SK-N-SH treated with all-trans-retinoic acid at 6 μM for 48 hours (cell line): ENCODE data around the gene ATP5F1B.

Source experiments
- ATAC-seq: fragments of 200-7000 bp; cut with Tn5 transposase; 3 replicates; pipeline ENCODE4 v1.9.1; 2020; ENCODE audit warnings: mild to moderate bottlenecking, moderate library complexity
- ARNTL ChIP-seq: fragments of 450-650 bp; formaldehyde crosslinking; IDR thresholded peaks from 2 replicates; pipeline ENCODE4 v1.5.0; 2020; ENCODE audit warnings: low read depth, mild to moderate bottlenecking, moderate library complexity, borderline replicate concordance
- BACH2 ChIP-seq: fragments of 250-450 bp; sonication (Bioruptor Pico); IDR thresholded peaks from 2 replicates; pipeline ENCODE4 v1.9.0; 2021; ENCODE audit warnings: mild to moderate bottlenecking, borderline replicate concordance
- CSDC2 ChIP-seq: fragments of 250-450 bp; sonication (Bioruptor Pico); IDR thresholded peaks from 2 replicates; pipeline ENCODE4 v1.5.0; 2020; ENCODE audit warnings: mild to moderate bottlenecking, moderate library complexity
- ESRRG ChIP-seq: fragments of 250-450 bp; sonication (Bioruptor Pico); IDR thresholded peaks from 2 replicates; pipeline ENCODE4 v1.6.1; 2021; ENCODE audit warnings: mild to moderate bottlenecking
- GLIS3 ChIP-seq: fragments of 250-450 bp; sonication (Bioruptor Pico); IDR thresholded peaks from 2 replicates; pipeline ENCODE4 v1.5.0; 2020; ENCODE audit warnings: mild to moderate bottlenecking, moderate library complexity
- ISL1 ChIP-seq: fragments of 250-450 bp; sonication (Bioruptor Pico); IDR thresholded peaks from 2 replicates; pipeline ENCODE4 v2.1.2; 2022; ENCODE audit warnings: mild to moderate bottlenecking, moderate library complexity
- OSR1 ChIP-seq: fragments of 250-450 bp; sonication (Bioruptor Pico); IDR thresholded peaks from 2 replicates; pipeline ENCODE4 v1.8.0; 2022; ENCODE audit warnings: moderate library complexity, mild to moderate bottlenecking, inconsistent platforms
- PPARA ChIP-seq: fragments of 250-450 bp; sonication (Bioruptor Pico); IDR thresholded peaks from 2 replicates; pipeline ENCODE4 v1.5.0; 2020; ENCODE audit warnings: mild to moderate bottlenecking, borderline replicate concordance
- RARB ChIP-seq: fragments of 250-450 bp; sonication (Bioruptor Pico); IDR thresholded peaks from 2 replicates; pipeline ENCODE4 v1.8.0; 2021; ENCODE audit warnings: mild to moderate bottlenecking, moderate library complexity
- SNAI2 ChIP-seq: fragments of 250-450 bp; sonication (Bioruptor Pico); IDR thresholded peaks from 2 replicates; pipeline ENCODE4 v1.5.0; 2020; ENCODE audit warnings: mild to moderate bottlenecking, moderate library complexity
- TCF4 ChIP-seq: fragments of 250-450 bp; sonication (Bioruptor Pico); IDR thresholded peaks from 2 replicates; pipeline ENCODE4 v1.8.0; 2021; ENCODE audit warnings: mild to moderate bottlenecking, moderate library complexity, borderline replicate concordance
- TOX ChIP-seq: fragments of 250-450 bp; sonication (Bioruptor Pico); IDR thresholded peaks from 2 replicates; pipeline ENCODE4 v1.8.0; 2021; ENCODE audit warnings: mild to moderate bottlenecking, moderate library complexity, borderline replicate concordance
- ZC3H10 ChIP-seq: fragments of 250-450 bp; sonication (Bioruptor Pico); IDR thresholded peaks from 2 replicates; pipeline ENCODE4 v1.5.1; 2021; ENCODE audit warnings: mild to moderate bottlenecking, moderate library complexity
- ZFP3 ChIP-seq: fragments of 250-450 bp; sonication (Bioruptor Pico); IDR thresholded peaks from 2 replicates; pipeline ENCODE4 v1.5.0; 2020; ENCODE audit warnings: mild to moderate bottlenecking, moderate library complexity
- ZFP30 ChIP-seq: fragments of 450-650 bp; formaldehyde crosslinking; IDR thresholded peaks from 2 replicates; pipeline ENCODE4 v1.5.0; 2022; ENCODE audit warnings: mild to moderate bottlenecking, moderate library complexity
- ZNF70 ChIP-seq: fragments of 450-650 bp; formaldehyde crosslinking; IDR thresholded peaks from 2 replicates; pipeline ENCODE4 v1.5.0; 2020; ENCODE audit warnings: mild to moderate bottlenecking, moderate library complexity
- ZNF8 ChIP-seq: fragments of 450-650 bp; formaldehyde crosslinking; IDR thresholded peaks from 2 replicates; pipeline ENCODE4 v1.5.0; 2020; ENCODE audit warnings: mild to moderate bottlenecking, moderate library complexity
- TF ChIP-seq, protein P1 (sequence below): fragments of 250-450 bp; sonication (Bioruptor Pico); IDR thresholded peaks from 2 replicates; pipeline ENCODE4 v1.5.1; 2021; ENCODE audit warnings: mild to moderate bottlenecking, moderate library complexity
- TF ChIP-seq, protein P2 (sequence below): fragments of 250-450 bp; sonication (Bioruptor Pico); IDR thresholded peaks from 2 replicates; pipeline ENCODE4 v1.5.0; 2020; ENCODE audit warnings: mild to moderate bottlenecking, moderate library complexity
- TF ChIP-seq, protein P3 (sequence below): fragments of 250-450 bp; sonication (Bioruptor Pico); IDR thresholded peaks from 2 replicates; pipeline ENCODE4 v1.5.1; 2020; ENCODE audit warnings: low read depth, mild to moderate bottlenecking, moderate library complexity
- TF ChIP-seq, protein P4 (sequence below): fragments of 250-450 bp; sonication (Bioruptor Pico); IDR thresholded peaks from 2 replicates; pipeline ENCODE4 v1.8.0; 2021; ENCODE audit warnings: low read depth, mild to moderate bottlenecking, moderate library complexity, borderline replicate concordance

The ATP5F1B gene

DNA sequence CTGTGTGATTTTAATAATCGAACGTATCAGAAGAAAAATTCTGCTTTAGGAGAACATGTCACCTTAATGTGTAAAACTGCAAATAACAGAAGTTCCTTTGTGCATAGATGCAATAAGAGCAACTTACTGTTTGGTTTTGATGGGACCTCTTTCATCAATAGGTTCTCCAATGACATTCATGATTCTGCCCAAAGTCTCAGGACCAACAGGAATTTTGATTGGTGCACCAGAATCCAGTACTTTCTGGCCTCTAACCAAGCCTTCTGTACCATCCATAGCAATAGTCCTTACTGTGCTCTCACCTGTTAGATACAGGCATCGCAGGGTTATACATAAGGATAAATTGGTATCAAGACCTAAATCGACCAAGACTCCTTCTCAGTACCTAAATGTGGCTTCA is 1.1 kb downstream of the ATP5F1B start:
- ATAC-seq = no peak
- TF ChIP-seq ZC3H10 (no peak), ESRRG (CRISPR knock-in tag) (no peak), BACH2 (CRISPR knock-in tag) (no peak), ZFP3 (no peak), PPARA (CRISPR knock-in tag) (no peak), CSDC2 (no peak), ISL1 (CRISPR knock-in tag) (no peak), RARB (no peak), ZNF70 (no peak), OSR1 (CRISPR knock-in tag) (no peak), TOX (CRISPR knock-in tag) (no peak)
- TF ChIP-seq, protein P1, sequence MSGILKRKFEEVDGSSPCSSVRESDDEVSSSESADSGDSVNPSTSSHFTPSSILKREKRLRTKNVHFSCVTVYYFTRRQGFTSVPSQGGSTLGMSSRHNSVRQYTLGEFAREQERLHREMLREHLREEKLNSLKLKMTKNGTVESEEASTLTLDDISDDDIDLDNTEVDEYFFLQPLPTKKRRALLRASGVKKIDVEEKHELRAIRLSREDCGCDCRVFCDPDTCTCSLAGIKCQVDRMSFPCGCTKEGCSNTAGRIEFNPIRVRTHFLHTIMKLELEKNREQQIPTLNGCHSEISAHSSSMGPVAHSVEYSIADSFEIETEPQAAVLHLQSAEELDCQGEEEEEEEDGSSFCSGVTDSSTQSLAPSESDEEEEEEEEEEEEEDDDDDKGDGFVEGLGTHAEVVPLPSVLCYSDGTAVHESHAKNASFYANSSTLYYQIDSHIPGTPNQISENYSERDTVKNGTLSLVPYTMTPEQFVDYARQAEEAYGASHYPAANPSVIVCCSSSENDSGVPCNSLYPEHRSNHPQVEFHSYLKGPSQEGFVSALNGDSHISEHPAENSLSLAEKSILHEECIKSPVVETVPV (CRISPR knock-in tag) = no peak
- TF ChIP-seq, protein P2, sequence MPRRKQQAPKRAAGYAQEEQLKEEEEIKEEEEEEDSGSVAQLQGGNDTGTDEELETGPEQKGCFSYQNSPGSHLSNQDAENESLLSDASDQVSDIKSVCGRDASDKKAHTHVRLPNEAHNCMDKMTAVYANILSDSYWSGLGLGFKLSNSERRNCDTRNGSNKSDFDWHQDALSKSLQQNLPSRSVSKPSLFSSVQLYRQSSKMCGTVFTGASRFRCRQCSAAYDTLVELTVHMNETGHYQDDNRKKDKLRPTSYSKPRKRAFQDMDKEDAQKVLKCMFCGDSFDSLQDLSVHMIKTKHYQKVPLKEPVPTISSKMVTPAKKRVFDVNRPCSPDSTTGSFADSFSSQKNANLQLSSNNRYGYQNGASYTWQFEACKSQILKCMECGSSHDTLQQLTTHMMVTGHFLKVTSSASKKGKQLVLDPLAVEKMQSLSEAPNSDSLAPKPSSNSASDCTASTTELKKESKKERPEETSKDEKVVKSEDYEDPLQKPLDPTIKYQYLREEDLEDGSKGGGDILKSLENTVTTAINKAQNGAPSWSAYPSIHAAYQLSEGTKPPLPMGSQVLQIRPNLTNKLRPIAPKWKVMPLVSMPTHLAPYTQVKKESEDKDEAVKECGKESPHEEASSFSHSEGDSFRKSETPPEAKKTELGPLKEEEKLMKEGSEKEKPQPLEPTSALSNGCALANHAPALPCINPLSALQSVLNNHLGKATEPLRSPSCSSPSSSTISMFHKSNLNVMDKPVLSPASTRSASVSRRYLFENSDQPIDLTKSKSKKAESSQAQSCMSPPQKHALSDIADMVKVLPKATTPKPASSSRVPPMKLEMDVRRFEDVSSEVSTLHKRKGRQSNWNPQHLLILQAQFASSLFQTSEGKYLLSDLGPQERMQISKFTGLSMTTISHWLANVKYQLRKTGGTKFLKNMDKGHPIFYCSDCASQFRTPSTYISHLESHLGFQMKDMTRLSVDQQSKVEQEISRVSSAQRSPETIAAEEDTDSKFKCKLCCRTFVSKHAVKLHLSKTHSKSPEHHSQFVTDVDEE (CRISPR knock-in tag) = no peak
- TF ChIP-seq, protein P3, sequence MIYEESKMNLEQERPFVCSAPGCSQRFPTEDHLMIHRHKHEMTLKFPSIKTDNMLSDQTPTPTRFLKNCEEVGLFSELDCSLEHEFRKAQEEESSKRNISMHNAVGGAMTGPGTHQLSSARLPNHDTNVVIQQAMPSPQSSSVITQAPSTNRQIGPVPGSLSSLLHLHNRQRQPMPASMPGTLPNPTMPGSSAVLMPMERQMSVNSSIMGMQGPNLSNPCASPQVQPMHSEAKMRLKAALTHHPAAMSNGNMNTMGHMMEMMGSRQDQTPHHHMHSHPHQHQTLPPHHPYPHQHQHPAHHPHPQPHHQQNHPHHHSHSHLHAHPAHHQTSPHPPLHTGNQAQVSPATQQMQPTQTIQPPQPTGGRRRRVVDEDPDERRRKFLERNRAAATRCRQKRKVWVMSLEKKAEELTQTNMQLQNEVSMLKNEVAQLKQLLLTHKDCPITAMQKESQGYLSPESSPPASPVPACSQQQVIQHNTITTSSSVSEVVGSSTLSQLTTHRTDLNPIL (CRISPR knock-in tag) = no peak

DNA sequence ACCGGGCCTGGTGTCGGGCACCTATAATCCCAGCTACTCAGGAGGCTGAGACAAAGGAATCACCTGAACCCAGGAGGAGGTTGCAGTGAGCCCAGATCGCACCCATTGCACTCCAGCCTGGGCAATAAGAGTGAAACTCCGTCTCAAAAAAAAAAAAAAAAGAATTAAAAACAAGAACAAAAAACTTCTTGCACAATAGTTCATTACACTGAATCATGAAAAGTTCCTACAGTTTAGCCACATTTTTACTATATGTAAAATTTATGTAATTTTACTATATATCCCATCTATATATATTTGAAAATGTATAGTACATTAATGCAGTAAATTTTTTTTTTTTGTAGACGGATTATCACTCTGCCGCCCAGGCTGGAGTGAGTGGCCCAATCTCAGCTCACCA is 4.6 kb downstream of the ATP5F1B start:
- TF ChIP-seq, protein P3 (CRISPR knock-in tag) = no peak
- no peak for ATAC-seq

DNA sequence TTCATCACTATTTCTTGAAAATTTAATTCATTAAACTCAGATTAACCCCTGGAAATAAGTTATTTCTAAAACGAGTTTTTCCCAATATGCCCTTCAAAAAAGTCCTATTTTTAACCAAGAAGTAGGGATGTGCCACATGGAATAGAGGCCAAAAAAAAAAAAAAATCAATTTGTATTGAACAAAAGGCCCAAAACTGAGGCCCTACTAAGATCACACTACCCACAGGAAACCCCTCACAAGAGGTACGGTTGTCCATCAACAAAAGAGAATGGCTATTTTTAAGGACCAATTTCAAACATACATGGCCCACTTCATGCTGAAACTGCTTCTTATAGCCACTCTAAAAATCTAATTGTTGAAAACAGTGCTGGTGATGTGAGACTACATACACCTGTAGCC is 8.2 kb downstream of the ATP5F1B start:
- ATAC-seq = no peak
- TF ChIP-seq ZFP3 (no peak), RARB (no peak), ZFP30 (no peak), TCF4 (no peak), ZNF8 (no peak), OSR1 (CRISPR knock-in tag) (no peak), ZC3H10 (no peak), SNAI2 (CRISPR knock-in tag) (no peak), ESRRG (CRISPR knock-in tag) (no peak), GLIS3 (no peak), ZNF70 (no peak), ARNTL (CRISPR knock-in tag) (no peak)
- TF ChIP-seq, protein P1 (CRISPR knock-in tag) = no peak
- TF ChIP-seq, protein P4, sequence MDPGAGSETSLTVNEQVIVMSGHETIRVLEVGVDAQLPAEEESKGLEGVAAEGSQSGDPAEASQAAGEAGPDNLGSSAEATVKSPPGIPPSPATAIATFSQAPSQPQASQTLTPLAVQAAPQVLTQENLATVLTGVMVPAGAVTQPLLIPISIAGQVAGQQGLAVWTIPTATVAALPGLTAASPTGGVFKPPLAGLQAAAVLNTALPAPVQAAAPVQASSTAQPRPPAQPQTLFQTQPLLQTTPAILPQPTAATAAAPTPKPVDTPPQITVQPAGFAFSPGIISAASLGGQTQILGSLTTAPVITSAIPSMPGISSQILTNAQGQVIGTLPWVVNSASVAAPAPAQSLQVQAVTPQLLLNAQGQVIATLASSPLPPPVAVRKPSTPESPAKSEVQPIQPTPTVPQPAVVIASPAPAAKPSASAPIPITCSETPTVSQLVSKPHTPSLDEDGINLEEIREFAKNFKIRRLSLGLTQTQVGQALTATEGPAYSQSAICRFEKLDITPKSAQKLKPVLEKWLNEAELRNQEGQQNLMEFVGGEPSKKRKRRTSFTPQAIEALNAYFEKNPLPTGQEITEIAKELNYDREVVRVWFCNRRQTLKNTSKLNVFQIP (CRISPR knock-in tag) = no peak
- TF ChIP-seq, protein P2 (CRISPR knock-in tag) = no peak
- TF ChIP-seq, protein P3 (CRISPR knock-in tag) = no peak
